ENCODE measurements around the gene KRTAP12-4.

Gene KRTAP12-4

GRCh38 chr21:44684483-44684882 is 30.0 kb upstream of the KRTAP12-4 start:
- no peak for TF ChIP-seq CTCF (IDR thresholded peaks at IDR 0.05)
- no peak for TF ChIP-seq ZFX (IDR thresholded peaks at IDR 0.05; ENCODE audit: borderline replicate concordance)
- no peak overlapping the region for H3K27ac ChIP-seq

GRCh38 chr21:44684077-44684476 is 29.6 kb upstream of the KRTAP12-4 start:
- no peak for TF ChIP-seq CTCF (IDR thresholded peaks at IDR 0.05)
- no peak for TF ChIP-seq ZFX (IDR thresholded peaks at IDR 0.05; ENCODE audit: borderline replicate concordance)
- no peak overlapping the region for H3K27ac ChIP-seq

- TF ChIP-seq ZFX (IDR thresholded peaks at IDR 0.05; ENCODE audit: borderline replicate concordance) (no peak), CTCF (IDR thresholded peaks at IDR 0.05) (no peak)
- H3K27ac ChIP-seq: no peak overlapping the region
Measured at GRCh38 chr21:44682580-44683151, 28.2 kb upstream of the KRTAP12-4 start.

- TF ChIP-seq CTCF (IDR thresholded peaks at IDR 0.05) (no peak), ZFX (IDR thresholded peaks at IDR 0.05; ENCODE audit: borderline replicate concordance) (no peak)
- no peak within 1 kb of the TSS for H3K27ac ChIP-seq
Measured at GRCh38 chr21:44681861-44682579, 27.6 kb upstream of the KRTAP12-4 start, which contains the start of gene KRTAP12-1. Gene KRTAP12-1 (minus strand): TSS chr21:44682163. CDS start chr21:44682123, 40 bp downstream.

- TF ChIP-seq CTCF (IDR thresholded peaks at IDR 0.05): no peak
- no peak for TF ChIP-seq ZFX (IDR thresholded peaks at IDR 0.05; ENCODE audit: borderline replicate concordance)
- H3K27ac ChIP-seq: no peak overlapping the region
Measured at GRCh38 chr21:44681152-44681551, 26.7 kb upstream of the KRTAP12-4 start.

- TF ChIP-seq ZFX (IDR thresholded peaks at IDR 0.05; ENCODE audit: borderline replicate concordance) (no peak), CTCF (IDR thresholded peaks at IDR 0.05) (no peak)
- H3K27ac ChIP-seq: no peak overlapping the region
Measured at GRCh38 chr21:44677881-44678280, 23.4 kb upstream of the KRTAP12-4 start.

GRCh38 chr21:44671911-44672310 is 17.5 kb upstream of the KRTAP12-4 start:
- no peak overlapping the region for H3K27ac ChIP-seq
- TF ChIP-seq ZFX (IDR thresholded peaks at IDR 0.05; ENCODE audit: borderline replicate concordance) (no peak), CTCF (IDR thresholded peaks at IDR 0.05) (no peak)
